ENCODE data around the gene CXorf38.

CXorf38 gene, protein sequence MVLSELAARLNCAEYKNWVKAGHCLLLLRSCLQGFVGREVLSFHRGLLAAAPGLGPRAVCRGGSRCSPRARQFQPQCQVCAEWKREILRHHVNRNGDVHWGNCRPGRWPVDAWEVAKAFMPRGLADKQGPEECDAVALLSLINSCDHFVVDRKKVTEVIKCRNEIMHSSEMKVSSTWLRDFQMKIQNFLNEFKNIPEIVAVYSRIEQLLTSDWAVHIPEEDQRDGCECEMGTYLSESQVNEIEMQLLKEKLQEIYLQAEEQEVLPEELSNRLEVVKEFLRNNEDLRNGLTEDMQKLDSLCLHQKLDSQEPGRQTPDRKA

DNA sequence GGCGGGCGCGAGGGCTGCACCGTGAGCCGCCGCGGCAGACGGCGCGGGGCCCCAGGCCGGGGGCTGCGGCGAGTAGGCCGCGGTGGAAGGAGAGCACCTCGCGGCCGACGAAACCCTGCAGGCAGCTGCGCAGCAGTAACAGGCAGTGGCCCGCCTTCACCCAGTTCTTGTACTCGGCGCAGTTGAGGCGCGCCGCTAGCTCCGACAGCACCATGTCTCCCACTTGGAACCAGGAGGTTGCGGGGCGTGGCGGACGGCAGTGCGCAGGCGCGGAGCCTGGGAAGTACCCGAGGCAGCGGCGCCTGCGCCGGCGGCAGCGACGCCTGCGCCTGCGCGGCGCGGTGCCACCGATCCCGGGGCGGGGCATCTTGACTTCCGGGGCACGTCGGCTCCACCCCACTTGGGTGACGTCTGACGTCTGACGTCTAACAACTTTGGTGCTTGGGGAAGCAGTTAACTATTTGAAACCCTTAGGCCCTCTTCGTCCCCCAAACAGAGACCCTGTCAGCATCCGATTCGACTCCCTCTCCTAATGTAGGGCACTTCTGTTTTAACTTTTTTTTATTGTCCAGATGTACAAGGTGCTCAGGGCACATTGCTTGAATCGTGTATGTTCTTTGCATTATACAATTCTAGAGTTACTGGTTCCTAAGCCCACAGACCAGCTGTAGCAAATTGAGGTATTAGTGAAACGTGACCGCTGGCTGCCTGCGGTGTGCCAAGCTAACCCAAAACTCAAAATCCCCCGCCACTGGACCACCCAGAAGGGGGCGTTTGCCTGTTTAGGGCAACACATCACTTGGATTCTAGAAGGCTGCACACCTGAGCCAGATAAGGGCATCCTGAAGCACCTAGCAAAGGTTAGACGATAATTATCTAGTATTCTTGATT is at the start of gene CXorf38:
CXorf38 (minus strand) TSS at position 255 of the 891 bp plus-strand sequence; CDS start at position 214, 41 bp downstream.
- peak; percentile 73 for DNase-seq

DNA sequence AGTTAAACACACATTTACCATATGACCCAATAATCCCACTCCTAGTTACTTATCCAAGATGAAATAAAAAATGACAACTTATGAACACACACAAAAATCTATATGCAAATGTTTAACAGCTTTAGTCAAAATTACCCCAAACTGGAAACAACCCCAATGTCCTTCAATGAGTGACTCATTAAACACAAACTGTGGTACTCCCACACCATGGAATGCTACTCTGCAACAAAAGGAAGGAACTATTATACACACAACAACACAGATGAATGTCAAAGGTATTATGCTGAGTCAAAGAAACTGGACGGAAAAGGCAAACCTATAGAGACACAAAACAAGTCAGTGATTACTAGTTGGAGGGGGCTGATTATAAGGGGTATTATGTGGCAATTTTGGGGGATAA is 47.4 kb upstream of the CXorf38 start:
- no peak for DNase-seq

DNA sequence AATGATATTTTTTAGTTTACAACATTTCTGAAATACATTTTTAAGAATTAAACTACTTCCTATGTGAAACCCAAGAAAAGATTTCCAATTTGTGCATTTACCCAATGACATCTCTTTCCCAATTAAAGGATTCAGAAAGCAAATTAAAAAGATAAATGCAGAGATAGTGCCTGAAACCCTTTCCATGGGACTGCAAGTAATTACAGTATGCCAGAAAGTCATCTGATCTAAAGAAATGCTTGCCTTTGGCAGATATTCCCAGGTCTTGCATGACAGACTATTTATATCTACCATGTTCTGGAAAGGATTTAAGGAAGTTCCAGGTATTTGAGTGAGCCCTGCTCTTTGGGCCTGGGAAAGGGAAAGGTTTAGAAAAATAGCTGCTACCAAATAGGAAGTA is 41.6 kb upstream of the CXorf38 start:
- DNase-seq = no peak

DNA sequence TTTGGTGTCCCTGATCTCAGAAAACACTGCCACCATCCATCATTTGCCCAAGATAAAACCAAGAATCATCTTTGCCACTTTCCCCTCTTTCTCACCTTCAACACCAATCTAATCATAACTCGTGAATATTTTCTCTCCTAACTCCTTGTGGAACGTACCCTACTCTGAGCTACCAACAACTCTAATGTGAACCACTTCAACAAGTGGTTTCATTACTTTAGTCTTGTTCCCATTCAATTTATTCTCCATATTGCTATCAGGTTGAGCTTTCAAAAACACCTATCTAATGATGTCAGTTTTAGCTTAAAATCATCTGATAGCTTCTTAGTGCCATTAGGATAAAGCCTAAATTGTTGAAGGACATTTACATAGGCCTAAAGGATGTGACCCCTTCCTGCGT is 39.8 kb upstream of the CXorf38 start:
- no peak for DNase-seq

DNA sequence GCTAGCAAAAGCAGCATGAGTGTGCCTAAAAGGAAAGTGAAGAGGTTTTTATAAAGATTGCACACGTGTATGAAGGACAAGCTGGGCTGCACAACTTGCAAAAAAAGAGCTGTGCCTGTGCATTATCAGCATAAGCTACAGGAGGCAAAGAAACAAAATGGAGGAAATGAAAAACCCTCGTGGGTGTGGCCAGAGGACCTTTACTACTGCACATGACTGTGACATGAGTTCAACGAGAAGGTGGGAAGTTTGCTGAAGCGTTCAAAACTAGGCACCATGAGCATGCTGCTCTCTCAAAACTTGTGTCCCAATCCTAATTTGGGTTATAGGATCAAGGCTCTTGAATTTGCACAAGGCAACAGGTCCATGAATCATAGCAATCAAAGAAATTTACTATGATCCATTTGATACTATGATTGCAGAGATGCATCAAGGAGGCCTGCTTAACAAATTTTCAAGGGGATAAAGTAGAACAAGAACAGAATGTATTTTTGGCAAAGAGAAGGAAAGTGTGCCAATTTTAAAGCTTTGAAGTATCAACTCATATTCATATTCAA is 38.1 kb upstream of the CXorf38 start:
- DNase-seq = no peak

DNA sequence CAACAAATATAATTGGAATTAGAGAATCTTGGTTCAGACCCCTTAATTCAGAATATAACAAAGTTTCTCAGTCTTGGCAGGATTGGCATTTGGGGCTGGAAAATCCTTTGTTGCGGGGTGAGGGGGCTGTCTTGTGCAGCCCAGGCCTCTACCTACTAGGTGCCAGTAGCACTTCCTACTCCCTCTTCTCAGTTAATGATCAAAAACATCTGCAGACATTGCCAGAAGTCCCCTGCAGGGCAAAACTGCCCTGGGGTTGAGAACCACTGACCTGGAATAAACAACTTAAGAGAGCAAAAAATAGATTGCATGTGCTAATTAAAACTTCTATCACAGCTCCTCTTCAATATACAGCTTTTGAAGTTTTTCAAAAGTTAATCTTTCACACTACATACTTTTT is 36.7 kb upstream of the CXorf38 start:
- DNase-seq = no peak

DNA sequence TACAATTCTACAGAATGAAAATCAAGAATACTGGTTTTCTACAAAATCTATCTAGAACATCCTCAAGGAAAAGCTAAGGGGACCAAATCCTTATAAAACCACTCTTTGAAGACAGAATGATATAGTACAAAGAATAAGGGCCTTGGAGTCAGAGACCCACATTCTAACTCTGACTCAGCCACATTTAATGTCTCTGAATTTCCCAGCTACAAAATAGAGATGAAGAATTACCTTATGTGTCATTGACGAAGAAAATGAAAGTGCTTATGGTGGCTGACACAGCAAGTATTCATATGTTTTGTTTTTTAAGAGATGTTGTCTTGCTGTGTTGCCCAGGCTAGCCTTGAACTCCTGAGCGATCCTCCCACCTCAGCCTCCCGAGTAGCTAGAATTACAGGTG is 35.9 kb upstream of the CXorf38 start:
- peak; percentile 4 for DNase-seq

DNA sequence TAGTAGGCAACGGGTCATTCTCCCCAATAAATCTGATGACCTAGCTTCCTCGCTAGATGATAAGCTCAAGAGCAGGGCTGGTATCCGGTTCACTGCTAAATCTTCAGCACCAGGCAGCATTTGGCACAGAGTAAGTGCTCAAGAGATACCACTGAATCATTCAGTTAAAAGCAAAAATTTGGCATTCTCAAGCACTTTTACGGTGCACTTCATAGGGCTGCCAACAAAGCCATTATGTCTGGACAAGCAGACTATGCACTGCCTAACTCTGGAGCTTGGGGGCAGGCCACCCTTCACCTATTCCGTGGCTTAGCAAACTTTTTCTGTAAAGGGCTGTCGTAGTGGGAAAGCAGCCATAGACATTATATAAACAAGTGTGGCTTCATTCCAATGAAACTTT is 23.8 kb upstream of the CXorf38 start:
- no peak for DNase-seq

DNA sequence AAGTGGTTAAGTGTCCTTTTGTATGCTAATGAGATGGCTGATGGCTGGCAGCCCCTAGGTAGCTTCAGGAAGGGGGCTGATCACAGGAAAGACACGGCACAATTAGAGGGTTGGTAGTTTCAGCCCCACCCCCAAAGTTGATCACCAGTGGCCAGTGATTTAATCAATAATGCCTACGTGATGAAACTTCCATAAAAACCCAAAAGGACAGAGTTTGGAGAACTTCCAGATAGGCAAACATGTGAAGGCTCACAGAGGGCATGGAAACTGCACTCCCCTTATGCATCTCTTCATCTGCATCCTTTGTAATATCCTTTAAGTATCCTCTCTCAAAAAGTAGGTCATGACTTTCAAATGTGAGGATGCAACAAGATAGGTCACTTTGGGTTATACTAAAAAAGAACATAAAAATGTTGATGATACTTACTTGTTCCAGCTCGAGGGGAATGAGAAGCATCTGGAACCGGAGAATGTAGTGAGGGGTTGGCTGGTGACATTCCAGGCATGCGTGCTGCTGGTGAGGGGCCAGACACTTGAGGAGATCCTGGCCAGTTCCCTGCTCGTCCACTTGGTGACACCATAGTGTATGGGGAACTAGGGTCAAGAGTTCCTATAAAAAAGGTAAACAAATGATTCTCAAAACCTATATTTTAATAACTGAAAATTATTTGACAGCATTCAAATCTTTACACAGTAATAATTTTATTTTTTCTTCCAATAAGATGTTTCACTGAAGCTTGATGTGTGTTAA is 16.7 kb upstream of the CXorf38 start:
- no peak for DNase-seq

DNA sequence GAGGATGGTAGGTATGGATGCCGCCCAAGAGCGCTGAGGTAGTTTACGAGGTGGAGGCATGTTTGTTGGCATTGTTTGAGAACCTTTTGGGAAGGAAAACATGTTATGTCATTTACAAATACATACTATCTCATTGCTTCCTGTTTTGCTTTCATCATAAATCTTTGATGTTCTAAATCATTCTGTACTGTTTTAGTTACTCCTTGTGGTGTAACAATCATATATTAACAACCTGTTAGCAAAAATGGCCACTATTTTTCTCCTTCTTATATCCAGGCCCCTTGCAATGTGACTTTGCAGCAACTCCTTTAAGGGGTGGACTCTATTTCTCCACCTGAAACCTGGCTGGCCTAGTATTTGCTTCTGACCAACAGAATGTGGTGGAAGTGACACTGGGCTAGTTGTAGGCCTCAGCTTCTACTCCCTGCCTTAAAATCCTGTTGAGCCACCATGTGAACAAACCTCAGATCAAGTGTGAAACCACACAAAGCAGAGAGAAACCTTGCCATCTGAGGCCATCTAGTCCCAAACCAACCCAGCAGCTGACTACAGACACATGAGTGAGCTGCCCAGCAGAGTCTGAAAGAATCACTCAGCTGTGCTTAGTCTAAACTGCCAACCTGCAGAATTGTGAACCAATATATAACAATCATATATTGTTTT is 15.8 kb upstream of the CXorf38 start:
- DNase-seq = no peak

DNA sequence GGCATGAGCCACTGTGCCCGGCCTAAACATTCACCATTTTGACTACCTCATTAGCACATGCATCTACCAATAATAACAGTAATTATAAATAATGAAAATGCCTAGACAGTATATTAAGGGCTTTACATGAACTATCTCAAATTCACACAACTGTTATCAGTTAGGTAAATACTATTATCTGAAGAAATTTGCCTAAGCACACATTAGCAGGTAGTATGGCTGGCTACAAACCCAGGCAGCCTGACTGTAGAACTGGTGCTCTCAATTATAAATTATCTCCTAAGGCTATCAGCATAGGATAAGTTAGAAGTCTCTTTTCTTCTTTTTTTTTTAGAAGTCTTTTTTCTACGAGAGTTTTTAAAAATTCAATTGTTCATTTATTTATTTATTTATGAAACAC is 14.1 kb upstream of the CXorf38 start:
- DNase-seq = no peak

DNA sequence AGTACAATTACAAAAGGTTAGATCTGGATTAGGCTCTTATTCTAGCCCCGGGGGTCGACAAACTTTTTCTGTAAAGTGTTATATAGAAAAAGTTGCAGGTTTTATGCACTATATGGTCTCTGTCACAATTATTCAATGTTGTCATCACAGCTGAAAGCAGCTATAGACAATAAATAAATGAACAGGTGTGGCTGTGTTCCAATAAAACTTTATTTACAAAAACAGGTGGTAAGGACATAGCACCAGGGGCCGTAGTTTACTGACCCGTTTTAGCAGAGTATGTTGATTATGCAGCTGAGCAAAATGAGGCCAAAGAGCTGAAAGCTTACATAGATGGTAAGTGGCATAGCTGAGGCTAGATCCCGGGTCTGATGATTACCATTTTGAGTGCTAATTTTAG is 13.0 kb upstream of the CXorf38 start:
- DNase-seq = no peak

DNA sequence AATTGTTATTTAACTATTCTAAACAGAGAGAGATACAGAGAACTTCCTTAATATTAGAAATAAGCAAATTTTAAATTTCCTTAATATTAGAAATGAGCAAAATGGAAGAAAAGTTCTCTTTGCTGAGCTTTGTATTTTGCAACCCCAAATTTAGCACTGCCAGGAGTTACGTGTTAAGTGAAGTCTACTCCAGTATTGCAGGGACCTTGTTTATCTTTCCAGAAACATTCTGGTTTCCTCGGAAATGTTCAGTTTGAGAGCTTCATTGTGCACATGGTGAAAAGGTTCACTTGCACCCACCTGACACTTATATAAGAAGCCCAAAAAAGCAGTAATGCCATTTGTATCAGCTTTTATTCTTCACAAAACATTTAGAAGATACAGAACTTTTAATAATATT is 6.2 kb upstream of the CXorf38 start:
- DNase-seq = no peak

DNA sequence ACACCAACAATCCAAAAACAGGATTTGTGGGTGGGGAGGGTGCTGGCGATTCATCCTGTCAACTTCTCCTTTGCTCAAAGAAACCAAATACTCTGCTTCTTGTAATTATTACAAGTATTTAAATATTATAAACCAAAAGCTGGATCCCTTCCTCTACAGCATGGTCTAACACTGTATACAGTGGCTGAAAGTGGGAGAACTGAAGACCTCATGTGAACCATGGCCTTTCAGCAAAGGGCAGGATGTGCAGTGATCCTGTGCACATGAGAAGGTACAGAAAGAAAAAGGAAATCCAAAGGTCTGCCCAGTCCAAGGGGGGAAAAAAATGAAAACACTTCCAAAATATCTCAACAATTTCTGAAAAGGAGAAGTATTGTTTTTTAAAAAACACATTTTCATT is 5.3 kb upstream of the CXorf38 start:
- DNase-seq = no peak

DNA sequence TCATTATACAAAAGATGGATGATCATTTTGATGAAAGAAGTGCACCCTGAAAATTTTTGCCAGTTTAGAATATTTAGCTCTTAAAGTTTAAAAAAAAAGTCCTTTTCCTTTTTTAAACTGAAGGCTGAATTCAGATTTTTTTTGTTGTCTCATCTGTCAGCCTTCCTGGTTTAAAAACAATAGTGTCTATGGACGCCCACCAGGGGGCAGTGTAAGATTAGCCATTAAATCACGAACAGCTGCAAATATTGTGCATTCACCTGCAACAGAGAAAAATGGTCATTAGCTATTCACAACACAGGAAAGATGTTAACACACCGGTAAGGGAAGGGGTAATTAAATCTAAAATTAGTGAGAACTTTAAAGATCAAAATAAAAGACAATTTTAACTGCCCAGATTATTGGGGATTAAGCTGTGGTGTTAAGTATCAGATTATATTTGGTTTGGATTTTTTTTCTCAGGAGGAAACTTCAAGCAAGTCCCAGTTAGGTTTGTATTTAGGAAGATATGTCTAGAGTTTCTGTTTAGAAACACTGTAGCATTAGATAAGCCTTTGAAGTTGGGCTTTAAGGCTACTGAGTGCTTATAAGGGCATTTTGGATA is 4.4 kb upstream of the CXorf38 start:
- peak; percentile 2 for DNase-seq

DNA sequence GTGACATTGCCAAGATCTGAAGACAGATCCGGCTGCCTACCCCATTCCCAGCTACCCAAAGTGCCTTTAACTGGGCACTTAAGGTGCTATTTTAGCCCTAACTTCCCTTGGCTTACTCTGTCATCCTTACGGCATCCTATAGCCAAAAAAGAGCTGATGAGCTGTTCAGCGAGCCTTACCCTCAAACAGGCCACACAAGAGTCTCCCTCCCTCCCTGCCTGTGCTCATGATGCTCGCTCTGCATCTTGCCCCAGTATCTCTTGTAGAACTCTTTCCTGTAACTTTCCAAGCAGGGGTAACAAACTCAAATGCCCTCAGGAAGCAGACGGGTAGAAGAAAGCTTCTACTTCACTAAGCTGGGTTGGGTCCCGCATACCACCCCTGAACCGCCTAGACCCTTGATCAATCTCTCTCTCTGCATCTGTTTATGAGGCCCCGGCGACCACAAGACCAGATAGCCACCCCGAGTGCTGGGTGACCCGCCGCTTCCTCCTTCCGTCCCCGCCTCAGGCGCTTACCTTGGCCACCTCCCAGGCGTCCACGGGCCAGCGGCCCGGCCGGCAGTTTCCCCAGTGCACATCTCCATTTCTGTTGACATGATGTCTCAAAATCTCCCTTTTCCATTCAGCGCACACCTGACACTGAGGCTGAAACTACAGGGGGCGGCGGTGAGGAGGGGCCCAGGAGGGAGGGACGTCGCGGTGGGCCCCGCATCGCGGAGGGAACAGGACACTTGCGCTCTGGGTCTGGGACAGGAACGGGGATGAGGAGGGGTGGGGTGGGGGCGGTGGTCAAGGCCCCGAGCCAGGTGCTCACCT is 663 bp downstream of the CXorf38 start:
- no peak for DNase-seq

DNA sequence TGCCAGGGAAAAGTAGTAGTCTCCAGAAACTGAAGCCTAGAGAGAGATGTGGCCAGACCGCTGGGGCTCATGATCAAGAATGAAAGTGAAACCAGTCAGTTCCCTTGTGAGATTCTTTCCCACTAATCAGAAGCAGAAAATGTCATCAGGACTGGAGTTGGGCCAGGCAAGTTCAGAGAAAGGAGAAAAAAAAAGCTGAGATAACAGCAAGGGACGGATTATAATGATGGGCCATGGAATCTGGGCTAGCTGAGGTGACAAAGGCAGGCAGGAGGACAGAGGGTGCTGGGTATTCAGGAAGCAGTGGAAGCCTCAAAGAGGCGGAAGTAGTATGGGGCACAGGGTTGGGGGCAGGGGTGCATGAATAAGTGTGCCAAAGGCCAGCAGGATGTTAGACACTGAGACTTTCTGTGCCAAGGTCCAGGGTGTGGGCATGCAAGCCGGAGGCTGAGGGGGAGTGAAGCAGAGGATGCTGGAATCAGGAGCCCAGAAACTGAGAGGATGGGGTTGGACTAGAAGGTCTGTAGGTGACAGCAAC is 2.5 kb downstream of the CXorf38 start:
- DNase-seq = peak; percentile 24

DNA sequence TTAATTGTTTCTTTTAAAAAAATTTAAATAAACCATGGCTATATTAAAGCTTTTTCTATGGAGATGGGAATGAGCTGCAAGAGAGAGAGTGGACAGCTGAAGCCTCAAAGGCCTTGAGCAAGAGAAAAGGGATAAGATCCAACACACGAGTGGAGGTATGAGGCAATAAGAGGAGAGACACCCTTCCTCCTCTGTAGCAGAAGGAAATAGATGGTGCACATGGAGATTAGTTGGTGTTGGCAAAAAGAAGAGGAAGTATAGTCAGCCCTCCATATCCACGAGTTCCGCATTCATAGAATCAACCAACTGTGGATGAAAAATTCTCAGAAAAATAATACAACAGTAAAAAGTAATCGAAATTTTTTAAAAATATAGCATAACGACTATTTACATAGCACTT is 3.2 kb downstream of the CXorf38 start:
- peak; percentile 7 for DNase-seq

DNA sequence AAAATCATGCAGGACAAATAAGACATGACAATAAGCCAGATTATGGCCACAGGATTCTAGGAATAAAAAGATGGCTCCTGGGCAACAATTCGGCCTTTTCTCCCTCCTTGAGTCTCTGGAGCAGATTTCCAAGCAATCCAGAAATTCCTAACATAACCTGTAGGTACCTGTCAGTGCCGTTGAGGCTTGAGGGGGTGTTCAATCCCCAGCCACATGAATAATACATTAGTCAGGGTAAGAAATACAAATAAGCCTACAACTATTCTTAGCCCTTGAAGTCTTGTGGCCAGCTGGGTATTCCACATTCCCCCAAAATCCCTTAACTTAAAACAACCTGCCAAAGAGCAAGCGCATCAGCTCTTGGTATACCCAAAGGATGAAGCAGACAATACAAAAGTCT is 9.7 kb downstream of the CXorf38 start:
- no peak for DNase-seq

DNA sequence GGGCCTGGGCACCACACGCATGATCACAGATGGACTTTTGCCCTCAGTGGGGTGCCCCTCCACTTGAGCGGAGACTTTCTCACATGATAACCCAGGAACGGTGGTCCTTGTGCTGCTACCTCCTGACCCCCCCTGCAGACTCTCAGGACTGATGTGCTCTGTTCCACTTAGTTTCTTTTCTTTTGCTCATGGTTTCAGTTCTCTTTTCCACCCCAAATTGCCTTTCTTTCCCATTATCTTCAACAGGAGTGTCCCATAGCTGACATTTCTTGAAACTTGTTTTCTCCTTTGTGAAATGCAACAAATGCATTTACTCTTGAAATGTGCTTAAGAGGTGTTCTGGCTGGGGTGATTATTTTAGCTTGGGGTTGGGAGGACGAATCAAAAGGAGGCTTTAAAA is 15.2 kb downstream of the CXorf38 start:
- DNase-seq = no peak

DNA sequence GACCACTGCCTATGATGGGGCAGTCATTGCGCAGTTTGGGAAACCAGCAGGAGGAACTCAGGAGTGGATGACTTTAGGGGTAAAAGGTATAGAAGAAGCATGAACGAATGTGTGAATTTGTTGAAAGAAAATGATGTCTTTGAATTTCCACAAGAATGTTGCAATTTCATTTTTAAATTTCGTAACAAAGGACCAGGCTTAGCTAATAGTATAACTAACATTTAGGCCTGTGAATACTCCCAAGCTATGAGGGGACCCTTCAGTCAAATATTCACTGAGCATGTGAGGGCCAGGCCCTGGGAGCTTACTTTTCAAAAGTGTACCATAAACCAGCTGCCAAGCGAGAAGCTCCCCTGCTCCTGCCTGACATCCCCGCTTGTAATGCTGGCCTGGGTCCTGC is 18.9 kb downstream of the CXorf38 start:
- no peak for DNase-seq
